HG03139 (cell line): ENCODE data around the gene GSTT2B.
"Not testable (repeated sequence)": the region's sequence is repeated elsewhere in the genome, so short reads cannot be mapped to it uniquely, and the experiment has no call there.

Experiments used
- ATAC-seq: cut with Tn5 transposase; IDR thresholded peaks from one replicate; pipeline ENCODE4 v1.9.1; 2021; ENCODE audit not compliant: unreplicated experiment

GSTT2B gene

DNA sequence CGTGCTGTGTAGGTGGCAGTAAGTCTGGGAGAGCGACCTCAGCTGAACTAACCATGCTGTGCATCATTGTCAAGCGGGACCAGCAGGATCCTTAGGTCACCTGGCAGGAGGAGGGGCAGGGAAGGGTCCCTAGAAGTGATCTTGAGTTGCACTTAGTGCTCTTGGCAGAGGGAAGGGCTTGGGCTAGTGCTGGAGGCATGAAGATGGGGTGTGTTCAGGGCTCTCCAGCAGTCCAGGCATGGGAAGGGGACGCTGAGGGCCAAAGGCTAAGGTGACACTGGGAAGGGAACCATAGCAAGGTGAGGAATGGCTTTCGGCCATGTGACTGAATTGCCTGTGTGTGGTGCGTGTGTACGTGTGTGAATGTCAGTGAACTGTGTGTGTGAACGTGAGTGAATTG is 25.1 kb upstream of the GSTT2B start:
- not testable (repeated sequence) for ATAC-seq

DNA sequence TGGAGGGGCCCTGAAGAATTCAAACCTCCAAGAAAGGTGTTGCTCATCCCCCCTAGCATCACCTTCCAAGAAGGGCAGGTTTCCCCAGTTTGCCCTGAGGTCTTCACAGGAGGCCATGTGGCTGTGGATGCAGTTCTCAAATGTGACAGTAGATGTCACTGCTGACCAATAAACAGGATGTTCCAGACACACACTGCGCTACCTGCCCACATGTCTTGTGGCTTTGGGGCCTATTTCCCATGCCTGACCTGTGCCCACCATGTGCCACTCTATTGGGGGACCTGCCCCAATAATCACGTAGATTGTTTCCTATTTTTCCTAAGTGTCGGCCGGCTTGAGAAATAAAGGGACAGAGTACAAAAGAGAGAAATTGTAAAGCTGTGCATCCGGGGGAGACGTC is 23.4 kb upstream of the GSTT2B start:
- no peak for ATAC-seq

DNA sequence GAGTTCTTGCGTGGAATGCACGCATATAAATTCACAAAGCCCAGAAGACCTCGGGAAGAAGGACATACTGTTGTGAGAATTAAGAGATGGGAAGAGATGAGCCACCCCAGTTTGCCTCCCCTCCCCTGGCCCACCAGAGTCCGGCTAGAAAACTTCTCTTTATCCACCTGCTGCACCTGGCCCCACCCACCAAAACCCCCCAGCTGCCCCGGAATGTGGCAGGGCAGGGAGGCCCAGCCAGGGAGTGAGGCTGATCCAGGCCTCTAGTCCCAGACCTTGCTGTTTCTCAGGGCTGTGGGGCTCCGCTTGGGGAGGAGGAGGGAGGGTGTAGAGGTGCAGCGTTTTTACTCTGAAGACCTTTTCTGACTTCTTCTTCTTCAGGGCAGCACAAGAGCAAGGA is 19.6 kb upstream of the GSTT2B start:
- not testable (repeated sequence) for ATAC-seq

DNA sequence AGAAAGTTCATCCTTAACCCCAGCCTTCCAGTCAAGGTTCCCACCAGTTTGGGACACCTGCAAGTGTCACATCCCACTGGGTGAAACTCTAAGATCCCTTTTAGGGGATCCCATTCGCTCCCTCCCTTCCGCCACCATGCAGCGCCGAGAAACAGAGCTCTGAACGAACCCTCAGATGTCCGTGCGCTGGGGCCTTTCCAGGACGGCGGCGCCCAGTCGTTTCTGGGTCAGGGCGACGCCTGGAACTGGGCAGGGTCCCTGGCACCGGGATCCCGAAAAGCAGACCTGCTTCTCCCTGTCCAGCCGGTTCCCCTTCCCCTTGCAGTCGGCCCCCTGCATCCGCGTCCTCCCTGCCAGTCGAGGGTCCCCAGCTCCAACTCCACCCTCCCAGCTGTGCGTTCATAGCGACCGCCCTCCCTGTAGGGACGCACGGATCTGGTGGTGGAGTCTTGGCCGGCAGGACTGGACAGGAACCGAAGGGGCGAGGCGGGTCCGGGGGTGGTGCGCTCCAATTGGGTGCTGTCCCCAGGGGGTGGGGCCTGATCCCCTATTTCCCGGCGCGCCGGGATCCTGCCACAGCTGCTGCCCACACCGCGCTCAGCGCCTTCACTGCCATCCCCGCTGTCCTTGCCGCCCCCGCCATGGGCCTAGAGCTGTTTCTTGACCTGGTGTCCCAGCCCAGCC is 18.7 kb upstream of the GSTT2B start, which contains the start of gene GSTT2:
TSS of gene GSTT2 (plus strand) at position 578 of the 684 bp plus-strand sequence.
- ATAC-seq = not testable (repeated sequence)

DNA sequence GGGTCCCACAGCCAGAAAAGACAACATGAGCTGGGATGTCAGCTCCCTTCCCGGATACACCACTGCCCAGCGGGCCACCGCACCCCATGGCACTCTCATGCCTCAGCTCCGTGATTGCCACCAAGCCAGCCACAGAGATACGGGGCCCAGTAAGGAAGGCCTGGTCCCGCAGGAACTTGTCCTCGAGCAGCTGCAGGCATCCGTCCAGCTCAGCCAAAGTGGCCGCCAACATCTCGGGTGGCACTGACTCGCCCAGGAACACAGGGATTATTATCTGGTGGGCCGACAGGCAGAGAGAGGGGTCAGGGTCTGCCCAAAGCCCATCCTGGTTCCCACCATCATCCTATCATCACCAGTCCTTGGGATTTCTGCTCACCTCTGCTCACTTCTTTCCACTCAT is 16.3 kb upstream of the GSTT2B start:
- not testable (repeated sequence) for ATAC-seq

DNA sequence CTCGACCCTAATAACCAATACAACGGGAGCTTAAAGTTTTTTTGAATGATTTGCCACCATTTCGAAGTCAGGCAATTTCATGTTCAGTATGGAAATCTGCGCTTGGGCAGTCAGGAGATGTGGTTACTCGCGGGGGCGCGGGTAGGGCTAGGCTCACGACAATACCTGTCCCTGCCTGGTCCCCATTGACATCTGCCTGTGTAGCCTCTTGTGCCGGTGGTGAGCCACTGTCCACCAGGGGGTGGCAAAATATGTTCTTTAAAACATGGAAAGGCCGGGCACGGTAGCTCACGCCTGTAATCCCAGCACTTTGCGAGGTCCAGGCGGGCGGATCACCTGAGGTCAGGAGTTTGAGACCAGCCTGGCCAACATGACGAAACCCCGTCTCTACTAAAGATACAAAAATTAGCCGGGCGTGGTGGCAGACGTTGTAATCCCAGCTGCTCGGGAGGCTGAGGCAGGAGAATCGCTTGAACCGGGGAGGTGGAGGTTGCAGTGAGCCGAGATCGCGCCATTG is 13.9 kb upstream of the GSTT2B start:
- ATAC-seq = not testable (repeated sequence)

DNA sequence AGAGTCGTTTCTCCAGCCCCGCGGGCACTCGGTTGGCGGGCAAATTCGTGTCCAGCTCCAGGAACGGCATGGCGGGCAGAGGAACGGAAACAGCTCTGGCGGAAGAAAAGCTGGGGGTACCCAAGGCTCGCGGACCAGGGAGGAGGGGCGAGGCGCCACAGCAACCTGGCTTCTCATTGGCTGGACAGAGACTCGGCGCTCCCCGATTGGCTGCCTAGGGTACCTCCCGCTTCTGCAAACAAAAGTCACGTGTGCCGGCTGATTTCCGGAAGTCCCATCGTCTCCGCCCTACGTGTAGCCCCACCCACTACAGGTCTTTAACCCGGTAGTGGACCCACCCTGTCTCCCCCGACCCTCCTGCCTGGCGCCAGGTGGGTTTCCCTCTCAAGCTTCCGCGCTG is 13.3 kb upstream of the GSTT2B start, which contains the start of gene DDT:
TSS of gene DDT (minus strand) at position 97 of the 400 bp plus-strand sequence. CDS start at position 70, 27 bp downstream.
- ATAC-seq = peak; percentile 80

DNA sequence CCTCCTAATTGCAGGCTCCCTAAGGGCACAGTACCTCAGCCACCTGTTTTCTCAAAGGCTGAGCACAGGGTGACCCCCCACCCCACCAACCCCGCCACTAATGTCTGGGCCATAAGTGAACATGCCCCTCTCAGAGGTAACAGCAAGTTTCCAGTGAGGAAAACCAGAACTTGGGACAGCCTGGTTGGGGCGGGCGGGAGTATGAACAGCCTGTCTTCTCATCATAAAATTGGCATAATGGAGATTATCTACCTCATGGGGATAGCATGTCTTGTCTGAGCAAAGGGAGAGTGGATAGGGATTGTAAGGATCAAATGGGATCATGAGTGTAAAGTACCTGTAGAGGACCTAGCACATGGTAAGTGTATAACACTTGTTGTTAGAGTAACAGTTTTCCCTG is 10.9 kb upstream of the GSTT2B start:
- ATAC-seq = not testable (repeated sequence)

DNA sequence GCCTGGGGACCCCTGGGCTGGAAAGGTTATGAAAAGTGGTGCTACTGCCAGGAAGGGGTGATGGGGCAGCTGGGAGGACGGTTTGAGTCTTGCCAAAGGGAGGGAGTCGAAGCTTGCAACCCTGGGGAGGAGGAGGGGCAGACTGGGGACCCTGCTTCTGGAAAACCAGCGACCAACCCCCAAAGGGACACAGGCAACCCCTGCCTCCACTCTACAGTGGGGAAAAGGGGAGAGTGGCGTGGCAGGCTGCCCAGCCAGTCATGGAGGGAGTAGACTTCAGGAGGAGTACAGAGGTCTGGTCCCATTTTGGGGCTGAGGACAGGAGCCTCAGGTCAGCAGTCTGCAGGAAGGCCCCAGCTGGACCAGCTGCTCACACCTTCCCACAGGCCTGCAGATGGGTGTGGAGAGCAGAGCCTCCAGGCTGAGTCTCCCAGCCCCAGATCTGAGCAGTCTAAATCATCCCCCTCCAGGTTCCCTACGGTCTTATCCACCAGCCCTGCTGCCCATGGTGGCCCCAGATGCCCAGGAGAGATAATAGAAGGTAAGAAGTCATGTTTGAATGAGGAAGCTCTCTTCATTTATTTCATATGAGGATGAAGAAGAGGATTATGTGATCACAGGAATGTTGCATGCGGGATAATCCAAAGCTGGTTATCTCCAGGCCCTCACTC is 10.0 kb upstream of the GSTT2B start:
- no peak for ATAC-seq

DNA sequence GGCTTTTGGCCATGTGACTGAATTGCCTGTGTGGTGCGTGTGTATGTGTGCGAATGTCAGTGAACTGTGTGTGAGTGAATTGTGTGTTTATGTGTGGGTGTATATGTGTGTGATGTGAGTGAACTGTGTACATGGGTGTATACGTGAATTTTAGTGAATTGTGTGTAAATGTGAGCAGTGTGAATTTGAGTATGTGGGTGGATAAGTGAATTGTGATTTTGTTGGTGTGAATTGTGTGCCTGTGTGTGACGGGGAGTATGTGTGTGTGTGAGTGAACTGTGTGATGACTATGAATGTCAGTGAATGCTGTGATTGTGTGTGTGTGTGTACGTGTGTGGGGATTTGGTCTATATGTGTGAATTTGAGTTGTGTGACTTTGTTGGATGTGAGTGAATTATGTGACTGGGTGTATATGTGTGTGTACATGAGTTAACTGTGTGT is 9.2 kb upstream of the GSTT2B start:
- no peak for ATAC-seq

DNA sequence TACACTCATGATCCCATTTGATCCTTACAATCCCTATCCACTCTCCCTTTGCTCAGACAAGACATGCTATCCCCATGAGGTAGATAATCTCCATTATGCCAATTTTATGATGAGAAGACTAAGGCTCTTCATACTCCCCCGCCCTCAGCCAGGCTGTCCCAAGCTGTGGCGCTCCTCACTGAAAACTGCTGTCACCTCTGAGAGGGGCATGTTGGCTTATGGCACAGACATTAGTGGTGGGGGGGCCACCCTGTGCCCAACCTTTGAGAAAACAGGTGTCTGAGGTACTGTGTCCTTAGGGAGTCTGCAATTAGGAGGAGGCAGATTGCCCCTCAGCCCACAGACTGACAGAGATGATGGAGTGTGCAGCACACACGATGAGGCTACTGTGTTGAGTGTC is 8.1 kb upstream of the GSTT2B start:
- no peak for ATAC-seq

DNA sequence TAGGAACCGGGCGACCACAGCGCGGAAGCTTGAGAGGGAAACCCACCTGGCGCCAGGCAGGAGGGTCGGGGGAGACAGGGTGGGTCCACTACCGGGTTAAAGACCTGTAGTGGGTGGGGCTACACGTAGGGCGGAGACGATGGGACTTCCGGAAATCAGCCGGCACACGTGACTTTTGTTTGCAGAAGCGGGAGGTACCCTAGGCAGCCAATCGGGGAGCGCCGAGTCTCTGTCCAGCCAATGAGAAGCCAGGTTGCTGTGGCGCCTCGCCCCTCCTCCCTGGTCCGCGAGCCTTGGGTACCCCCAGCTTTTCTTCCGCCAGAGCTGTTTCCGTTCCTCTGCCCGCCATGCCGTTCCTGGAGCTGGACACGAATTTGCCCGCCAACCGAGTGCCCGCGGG is 5.6 kb upstream of the GSTT2B start, which contains the start of gene DDTL:
TSS of gene DDTL (plus strand) at position 321 of the 400 bp plus-strand sequence. CDS start at position 348, 27 bp downstream.
- ATAC-seq = peak; percentile 85

DNA sequence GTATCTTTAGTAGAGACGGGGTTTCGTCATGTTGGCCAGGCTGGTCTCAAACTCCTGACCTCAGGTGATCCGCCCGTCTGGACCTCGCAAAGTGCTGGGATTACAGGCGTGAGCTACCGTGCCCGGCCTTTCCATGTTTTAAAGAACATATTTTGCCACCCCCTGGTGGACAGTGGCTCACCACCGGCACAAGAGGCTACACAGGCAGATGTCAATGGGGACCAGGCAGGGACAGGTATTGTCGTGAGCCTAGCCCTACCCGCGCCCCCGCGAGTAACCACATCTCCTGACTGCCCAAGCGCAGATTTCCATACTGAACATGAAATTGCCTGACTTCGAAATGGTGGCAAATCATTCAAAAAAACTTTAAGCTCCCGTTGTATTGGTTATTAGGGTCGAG is 5.1 kb upstream of the GSTT2B start:
- ATAC-seq = peak; percentile 19

DNA sequence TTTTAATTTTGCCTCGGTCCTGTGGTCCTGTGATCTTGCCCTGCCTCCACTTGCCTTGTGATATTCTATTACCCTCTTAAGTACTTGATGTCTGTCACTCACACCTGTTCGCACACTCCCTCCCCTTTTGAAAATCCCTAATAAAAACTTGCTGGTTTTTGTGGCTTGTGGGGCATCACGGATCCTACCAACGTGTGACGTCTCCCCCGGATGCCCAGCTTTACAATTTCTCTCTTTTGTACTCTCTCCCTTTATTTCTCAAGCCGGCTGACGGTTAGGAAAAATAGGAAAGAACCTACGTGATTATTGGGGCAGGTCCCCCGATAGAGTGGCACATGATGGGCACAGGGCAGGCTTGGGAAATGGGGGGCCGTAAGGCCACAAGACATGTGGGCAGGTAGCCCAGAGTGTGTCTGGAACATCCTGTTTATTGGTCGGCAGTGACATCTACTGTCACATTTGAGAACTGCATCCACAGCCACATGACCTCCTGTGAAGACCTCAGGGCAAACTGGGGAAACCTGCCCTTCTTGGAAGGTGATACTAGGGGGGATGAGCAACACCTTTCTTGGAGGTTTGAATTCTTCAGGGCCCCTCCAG is 4.6 kb downstream of the GSTT2B start:
- ATAC-seq = not testable (repeated sequence)

DNA sequence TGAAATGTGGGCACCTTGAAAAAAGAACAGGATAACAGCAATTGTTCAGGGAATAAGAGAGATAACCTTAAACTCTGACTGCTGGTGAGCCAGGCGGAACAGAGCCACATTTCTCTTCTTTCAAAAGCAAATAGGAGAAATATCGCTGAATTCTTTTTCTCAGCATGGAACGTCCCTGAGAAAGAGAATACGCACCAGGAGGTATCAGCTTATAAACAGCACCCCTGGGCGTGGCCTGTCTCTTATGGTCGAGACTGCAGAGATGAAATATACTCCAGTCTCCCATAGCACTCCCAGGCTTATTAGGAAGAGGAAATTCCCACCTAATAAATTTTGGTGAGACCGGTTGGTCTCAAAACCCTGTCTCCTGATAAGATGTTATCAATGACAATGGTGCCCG is 5.1 kb downstream of the GSTT2B start:
- ATAC-seq = not testable (repeated sequence)

DNA sequence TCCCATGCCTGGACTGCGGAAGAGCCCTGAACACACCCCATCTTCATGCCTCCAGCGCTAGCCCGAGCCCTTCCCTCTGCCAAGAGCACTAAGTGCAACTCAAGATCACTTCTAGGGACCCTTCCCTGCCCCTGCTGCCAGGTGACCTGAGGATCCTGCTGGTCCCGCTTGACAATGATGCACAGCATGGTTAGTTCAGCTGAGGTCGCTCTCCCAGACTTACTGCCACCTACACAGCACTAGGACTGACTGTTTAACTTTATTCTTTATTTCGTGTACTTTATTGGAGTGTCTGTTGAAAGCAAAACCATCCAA is 6.0 kb downstream of the GSTT2B start:
- ATAC-seq = not testable (repeated sequence)

DNA sequence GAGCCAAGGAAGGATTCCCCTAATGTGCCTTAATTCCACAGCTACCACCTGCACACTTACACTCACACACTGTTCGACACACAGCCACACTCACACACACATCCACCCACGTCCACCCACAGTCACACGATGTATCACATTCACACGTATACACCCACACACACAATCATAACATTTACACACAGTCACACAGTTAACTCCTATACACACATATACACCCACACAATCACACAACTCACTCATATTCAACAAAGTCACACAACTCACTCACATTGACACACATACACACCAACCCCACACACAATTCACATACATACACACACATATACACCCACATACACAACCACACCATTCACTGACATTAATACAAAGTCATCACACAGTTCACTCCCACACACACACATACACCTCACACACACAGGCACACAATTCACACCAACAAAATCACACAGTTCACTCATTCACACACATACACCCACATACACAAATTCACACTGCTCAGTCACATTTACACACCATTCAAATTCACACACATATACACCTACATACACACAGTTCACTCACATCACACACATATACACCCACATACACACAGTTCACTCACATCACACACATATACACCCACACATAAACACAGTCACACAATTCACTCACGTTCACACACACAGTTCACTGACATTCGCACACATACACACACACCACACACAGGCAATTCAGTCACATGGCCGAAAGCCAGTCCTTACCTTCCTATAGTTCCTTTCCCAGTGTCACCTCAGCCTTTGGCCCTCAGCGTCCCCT is 6.6 kb downstream of the GSTT2B start:
- ATAC-seq = not testable (repeated sequence)

DNA sequence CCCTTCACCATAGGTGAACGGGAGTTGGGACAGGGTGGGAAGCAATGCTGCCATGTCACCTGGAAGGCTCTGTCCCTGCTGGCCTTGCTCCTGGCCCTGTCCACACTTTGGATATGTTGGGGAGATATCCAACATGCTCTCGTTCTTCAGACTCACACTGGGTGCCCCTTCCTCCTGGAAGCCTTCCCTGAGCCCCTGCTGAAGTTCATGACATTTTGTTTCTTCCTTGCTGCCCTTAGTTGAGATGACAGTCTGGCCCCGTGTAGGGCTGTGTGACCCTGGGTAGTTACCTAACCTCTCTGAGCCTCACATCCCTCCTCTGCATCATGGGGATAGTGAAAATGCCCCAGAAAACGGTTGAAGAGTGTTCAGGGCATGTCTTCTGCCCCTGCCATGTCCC is 7.5 kb downstream of the GSTT2B start:
- ATAC-seq = not testable (repeated sequence)

DNA sequence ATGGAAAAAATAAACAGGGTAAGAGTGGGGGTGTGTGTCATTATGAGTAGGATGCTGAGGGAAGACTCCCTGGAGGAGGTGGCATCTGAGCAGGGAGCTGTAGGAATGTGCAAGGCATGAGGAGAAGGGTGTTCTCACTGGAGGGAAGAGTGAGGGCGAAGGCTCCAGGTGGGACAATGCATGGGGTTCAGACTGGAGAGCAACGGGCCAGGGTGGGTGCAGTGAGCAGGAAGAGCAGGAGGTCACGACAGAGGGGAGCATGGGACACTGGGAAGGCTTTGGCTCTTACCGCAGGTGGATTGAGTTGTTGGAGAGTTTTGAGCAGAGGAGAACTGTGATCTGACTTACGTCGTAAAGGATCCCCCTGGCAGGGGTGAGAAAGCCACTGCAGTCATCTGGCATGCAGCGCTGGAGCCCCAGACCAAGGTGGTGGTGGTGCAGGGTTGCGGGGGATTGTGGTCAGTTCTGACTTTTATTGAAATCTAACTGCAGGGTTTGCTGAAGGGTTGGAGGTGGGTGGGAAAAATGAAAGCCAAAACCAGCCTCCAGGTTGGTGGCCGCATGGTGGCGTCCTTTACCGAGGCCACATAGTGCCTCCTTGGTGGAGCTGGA is 8.1 kb downstream of the GSTT2B start:
- not testable (repeated sequence) for ATAC-seq

DNA sequence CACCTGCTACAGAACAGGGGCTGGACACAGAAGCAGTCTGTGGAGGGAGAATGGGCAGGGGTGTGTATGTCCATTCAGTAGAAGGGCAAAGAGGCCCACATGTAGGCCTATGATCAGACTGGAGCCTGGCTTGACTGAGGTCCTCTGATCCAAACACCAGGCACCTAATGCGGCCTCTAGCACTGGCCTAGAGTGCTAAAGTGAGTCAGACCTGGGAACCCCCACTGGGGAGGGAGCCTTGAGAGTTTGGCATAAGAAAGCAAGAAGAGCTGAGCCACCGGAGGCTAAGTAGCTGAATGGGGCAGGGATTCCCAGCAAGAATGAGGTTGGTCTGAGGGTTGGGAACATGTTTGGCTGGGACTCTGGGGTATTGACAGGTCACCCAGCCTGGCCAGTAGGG is 9.6 kb downstream of the GSTT2B start:
- ATAC-seq = not testable (repeated sequence)
